ENCODE data around the gene PWP2. TPM values are rescaled to one million over a fixed set of nuclear protein-coding genes. Genes with fewer than 3 reads are reported as not detected.

PWP2 gene
- total and polyA plus RNA-seq, 5 donors from 2014 or later, result 0.78 to 17.6 (median 7.1) TPM

- Mint-ChIP-seq H3K27me3 (no peaks in the 10 kb centered on the region), H3K4me3 (peak overlapping the region in 3 of 4 donors; percentile 2 to 79 (median 40)), H3K9me3 (no peaks in the 10 kb centered on the region), H3K27ac (peak overlapping the region; percentile 98 to 99 (median 98)), H3K36me3 (peaks cover 49% of the 10 kb centered on the region), H3K4me1 (peaks cover 16 to 40% (median 36%) of the 10 kb centered on the region in 4 donors)
- DNase-seq (no peak), ATAC-seq (ENCODE audit: low read depth in 2 of 2) (no peak)
- Histone ChIP-seq H3K9me3 (ENCODE audit: control insufficient read depth in 2 of 2, low read length in 2 of 2) (no peaks in the 10 kb centered on the region), H3K27ac (ENCODE audit: insufficient read depth, low read length, poor library complexity, severe bottlenecking) (peak overlapping the region; percentile 87), H3K4me3 (ENCODE audit: low read depth, low read length) (peak overlapping the region; percentile 42), H3K4me1 (ENCODE audit: control insufficient read depth, insufficient read depth, low read length, poor library complexity, severe bottlenecking) (peaks cover 17% of the 10 kb centered on the region), H3K36me3 (ENCODE audit: control insufficient read depth, insufficient read depth, low read length) (peaks cover 63% of the 10 kb centered on the region), H3K27me3 (ENCODE audit: control insufficient read depth, insufficient read depth, low read length) (no peaks in the 10 kb centered on the region)
These were observed 42.3 kb upstream of the PWP2 start for GRCh38 chr21:44064852-44065403.

- Histone ChIP-seq H3K27ac (ENCODE audit: insufficient read depth, low read length, poor library complexity, severe bottlenecking) (peak overlapping the region; percentile 87), H3K27me3 (ENCODE audit: control insufficient read depth, insufficient read depth, low read length) (no peaks in the 10 kb centered on the region), H3K4me3 (ENCODE audit: low read depth, low read length) (peak overlapping the region; percentile 42), H3K36me3 (ENCODE audit: control insufficient read depth, insufficient read depth, low read length) (peaks cover 63% of the 10 kb centered on the region), H3K9me3 (ENCODE audit: control insufficient read depth in 2 of 2, low read length in 2 of 2) (no peaks in the 10 kb centered on the region), H3K4me1 (ENCODE audit: control insufficient read depth, insufficient read depth, low read length, poor library complexity, severe bottlenecking) (peaks cover 17% of the 10 kb centered on the region)
- Mint-ChIP-seq H3K27ac (peak overlapping the region; percentile 98 to 99 (median 98)), H3K4me3 (peak overlapping the region; percentile 40 to 79 (median 66)), H3K27me3 (no peaks in the 10 kb centered on the region), H3K9me3 (no peaks in the 10 kb centered on the region), H3K36me3 (peaks cover 50% of the 10 kb centered on the region), H3K4me1 (peaks cover 16 to 42% (median 37%) of the 10 kb centered on the region in 4 donors)
- ATAC-seq (ENCODE audit: low read depth in 2 of 2) (peak; percentile 98 to 99), DNase-seq (peak; percentile 66 to 93 (median 86))
These were observed 41.8 kb upstream of the PWP2 start for GRCh38 chr21:44065428-44065827.

- DNase-seq, result no peak
- Mint-ChIP-seq H3K9me3 (no peaks in the 10 kb centered on the region), H3K4me1 (peaks cover 16 to 42% (median 37%) of the 10 kb centered on the region in 4 donors), H3K36me3 (peaks cover 50% of the 10 kb centered on the region), H3K27me3 (no peaks in the 10 kb centered on the region), H3K4me3 (peak overlapping the region in 1 of 4 donors; percentile 79), H3K27ac (peak overlapping the region; percentile 98 to 99 (median 98))
- Histone ChIP-seq H3K4me3 (ENCODE audit: low read depth, low read length) (peak overlapping the region; percentile 5), H3K4me1 (ENCODE audit: control insufficient read depth, insufficient read depth, low read length, poor library complexity, severe bottlenecking) (peaks cover 17% of the 10 kb centered on the region), H3K27ac (ENCODE audit: insufficient read depth, low read length, poor library complexity, severe bottlenecking) (peak overlapping the region; percentile 87), H3K36me3 (ENCODE audit: control insufficient read depth, insufficient read depth, low read length) (peaks cover 66% of the 10 kb centered on the region), H3K27me3 (ENCODE audit: control insufficient read depth, insufficient read depth, low read length) (no peaks in the 10 kb centered on the region), H3K9me3 (ENCODE audit: control insufficient read depth in 2 of 2, low read length in 2 of 2) (no peaks in the 10 kb centered on the region)
- ATAC-seq (ENCODE audit: low read depth in 2 of 2), result no peak
These were observed 41.1 kb upstream of the PWP2 start for GRCh38 chr21:44066116-44066515.

GRCh38 chr21:44067011-44067839 is 40.0 kb upstream of the PWP2 start:
- Mint-ChIP-seq H3K36me3 (peaks cover 50% of the 10 kb centered on the region), H3K27ac (peak overlapping the region; percentile 26 to 99 (median 98)), H3K4me1 (peaks cover 16 to 42% (median 37%) of the 10 kb centered on the region in 4 donors), H3K27me3 (no peaks in the 10 kb centered on the region), H3K4me3 (peak overlapping the region in 3 of 4 donors; percentile 28 to 56 (median 43)), H3K9me3 (no peaks in the 10 kb centered on the region)
- Histone ChIP-seq H3K4me1 (ENCODE audit: control insufficient read depth, insufficient read depth, low read length, poor library complexity, severe bottlenecking) (peaks cover 17% of the 10 kb centered on the region), H3K27me3 (ENCODE audit: control insufficient read depth, insufficient read depth, low read length) (no peaks in the 10 kb centered on the region), H3K36me3 (ENCODE audit: control insufficient read depth, insufficient read depth, low read length) (peaks cover 71% of the 10 kb centered on the region), H3K4me3 (ENCODE audit: low read depth, low read length) (no peak overlapping the region), H3K27ac (ENCODE audit: insufficient read depth, low read length, poor library complexity, severe bottlenecking) (no peak overlapping the region), H3K9me3 (ENCODE audit: control insufficient read depth in 2 of 2, low read length in 2 of 2) (no peaks in the 10 kb centered on the region)
- ATAC-seq (ENCODE audit: low read depth in 2 of 2), result no peak
- no peak for DNase-seq

GRCh38 chr21:44070391-44070790 is 36.8 kb upstream of the PWP2 start:
- H3K27ac Mint-ChIP-seq, result peak overlapping the region in 1 of 3 donors; percentile 59
- H3K9me3 Mint-ChIP-seq, result no peaks in the 10 kb centered on the region
- H3K4me3 Mint-ChIP-seq, result no peak overlapping the region
- Histone ChIP-seq H3K4me1 (ENCODE audit: control insufficient read depth, insufficient read depth, low read length, poor library complexity, severe bottlenecking) (peaks cover 6% of the 10 kb centered on the region), H3K9me3 (ENCODE audit: control insufficient read depth in 2 of 2, low read length in 2 of 2) (no peaks in the 10 kb centered on the region), H3K27ac (ENCODE audit: insufficient read depth, low read length, poor library complexity, severe bottlenecking) (no peak overlapping the region), H3K4me3 (ENCODE audit: low read depth, low read length) (no peak overlapping the region), H3K36me3 (ENCODE audit: control insufficient read depth, insufficient read depth, low read length) (peaks cover 75% of the 10 kb centered on the region), H3K27me3 (ENCODE audit: control insufficient read depth, insufficient read depth, low read length) (no peaks in the 10 kb centered on the region)
- DNase-seq, result no peak
- no peaks in the 10 kb centered on the region for H3K27me3 Mint-ChIP-seq
- no peak for ATAC-seq (ENCODE audit: low read depth in 2 of 2)
- H3K36me3 Mint-ChIP-seq, result peaks cover 36% of the 10 kb centered on the region
- H3K4me1 Mint-ChIP-seq, result peaks cover 13 to 25% (median 22%) of the 10 kb centered on the region in 4 donors

DNA sequence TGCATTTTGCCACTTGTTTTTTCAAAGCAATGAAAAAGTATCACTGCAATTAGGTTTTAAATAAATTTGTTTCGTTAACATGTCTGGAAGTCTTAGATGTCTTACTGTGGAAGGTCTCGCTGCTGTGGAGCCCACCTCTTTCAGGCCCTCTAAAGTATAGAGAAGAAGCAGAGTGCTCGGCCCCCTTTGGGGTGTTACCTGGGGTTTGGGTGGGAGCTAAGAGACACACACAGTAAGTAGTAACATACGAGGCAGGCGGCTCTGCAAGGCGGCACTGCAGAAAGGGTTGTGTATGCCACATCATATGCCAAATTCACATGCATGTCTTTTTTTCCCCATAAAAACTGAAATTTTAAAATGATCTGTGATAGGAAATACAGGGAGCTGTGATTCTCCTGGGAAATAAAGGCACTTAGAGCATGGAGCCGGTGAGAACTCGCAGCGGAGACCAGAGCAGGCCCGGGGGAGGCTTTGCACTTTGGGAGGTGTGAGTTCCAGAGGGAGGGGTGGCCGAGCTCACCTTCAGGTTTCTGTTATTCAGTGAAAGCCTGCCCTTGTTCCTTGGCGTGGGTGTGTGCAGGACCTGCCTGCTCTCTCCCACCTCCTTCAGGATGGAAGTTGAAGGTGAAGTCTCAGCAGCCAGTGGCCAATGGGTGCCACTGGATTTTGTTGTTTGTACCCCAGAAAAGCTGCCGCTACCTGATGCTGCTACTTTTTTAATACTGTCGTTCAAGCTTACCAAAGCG is 35.7 kb upstream of the PWP2 start:
- Histone ChIP-seq H3K4me3 (ENCODE audit: low read depth, low read length) (no peak overlapping the region), H3K36me3 (ENCODE audit: control insufficient read depth, insufficient read depth, low read length) (peaks cover 78% of the 10 kb centered on the region), H3K27ac (ENCODE audit: insufficient read depth, low read length, poor library complexity, severe bottlenecking) (no peak overlapping the region), H3K9me3 (ENCODE audit: control insufficient read depth in 2 of 2, low read length in 2 of 2) (no peaks in the 10 kb centered on the region), H3K4me1 (ENCODE audit: control insufficient read depth, insufficient read depth, low read length, poor library complexity, severe bottlenecking) (no peaks in the 10 kb centered on the region), H3K27me3 (ENCODE audit: control insufficient read depth, insufficient read depth, low read length) (no peaks in the 10 kb centered on the region)
- Mint-ChIP-seq H3K9me3 (no peaks in the 10 kb centered on the region), H3K4me1 (peaks cover 4 to 22% (median 15%) of the 10 kb centered on the region in 4 donors), H3K27me3 (no peaks in the 10 kb centered on the region), H3K4me3 (no peak overlapping the region), H3K36me3 (peaks cover 38% of the 10 kb centered on the region), H3K27ac (peak overlapping the region in 2 of 3 donors; percentile 59 to 73)
- DNase-seq (no peak), ATAC-seq (ENCODE audit: low read depth in 2 of 2) (no peak)

- Histone ChIP-seq H3K9me3 (ENCODE audit: control insufficient read depth in 2 of 2, low read length in 2 of 2) (no peaks in the 10 kb centered on the region), H3K4me1 (ENCODE audit: control insufficient read depth, insufficient read depth, low read length, poor library complexity, severe bottlenecking) (no peaks in the 10 kb centered on the region), H3K4me3 (ENCODE audit: low read depth, low read length) (no peak overlapping the region), H3K27me3 (ENCODE audit: control insufficient read depth, insufficient read depth, low read length) (no peaks in the 10 kb centered on the region), H3K36me3 (ENCODE audit: control insufficient read depth, insufficient read depth, low read length) (peaks cover 78% of the 10 kb centered on the region), H3K27ac (ENCODE audit: insufficient read depth, low read length, poor library complexity, severe bottlenecking) (no peak overlapping the region)
- H3K4me3 Mint-ChIP-seq, result no peak overlapping the region
- H3K36me3 Mint-ChIP-seq, result peaks cover 37% of the 10 kb centered on the region
- ATAC-seq (ENCODE audit: low read depth in 2 of 2) (no peak), DNase-seq (no peak)
- H3K4me1 Mint-ChIP-seq, result peaks cover 4 to 21% (median 11%) of the 10 kb centered on the region in 4 donors
- peak overlapping the region in 1 of 3 donors; percentile 29 for H3K27ac Mint-ChIP-seq
- H3K9me3 Mint-ChIP-seq, result no peaks in the 10 kb centered on the region
- no peaks in the 10 kb centered on the region for H3K27me3 Mint-ChIP-seq
These were observed 35.1 kb upstream of the PWP2 start for GRCh38 chr21:44072111-44072510.

All from CD4-positive, CD25-positive, alpha-beta regulatory T cell (primary cell).